ENCODE data around the gene BECN2.

DNA sequence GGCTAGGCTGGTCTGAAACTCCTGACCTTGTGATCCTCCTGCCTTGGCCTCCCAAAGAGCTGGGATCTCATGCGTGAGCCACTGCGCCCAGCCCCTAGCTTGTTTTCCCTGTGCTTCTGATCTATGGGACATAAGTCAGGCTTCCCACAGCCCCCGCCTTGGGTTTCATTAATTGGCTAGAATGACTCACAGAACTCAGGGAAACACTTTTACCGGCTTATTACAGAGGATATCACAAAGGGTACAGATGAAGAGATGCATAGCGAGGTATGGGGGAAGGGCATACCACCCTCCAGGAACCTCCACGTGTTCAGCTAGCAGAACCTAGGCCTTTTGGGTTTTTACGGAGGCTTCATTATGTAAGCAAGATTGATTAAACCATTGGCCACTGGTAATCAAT lies 42.9 kb downstream of the BECN2 start:
- TF ChIP-seq, protein P1, sequence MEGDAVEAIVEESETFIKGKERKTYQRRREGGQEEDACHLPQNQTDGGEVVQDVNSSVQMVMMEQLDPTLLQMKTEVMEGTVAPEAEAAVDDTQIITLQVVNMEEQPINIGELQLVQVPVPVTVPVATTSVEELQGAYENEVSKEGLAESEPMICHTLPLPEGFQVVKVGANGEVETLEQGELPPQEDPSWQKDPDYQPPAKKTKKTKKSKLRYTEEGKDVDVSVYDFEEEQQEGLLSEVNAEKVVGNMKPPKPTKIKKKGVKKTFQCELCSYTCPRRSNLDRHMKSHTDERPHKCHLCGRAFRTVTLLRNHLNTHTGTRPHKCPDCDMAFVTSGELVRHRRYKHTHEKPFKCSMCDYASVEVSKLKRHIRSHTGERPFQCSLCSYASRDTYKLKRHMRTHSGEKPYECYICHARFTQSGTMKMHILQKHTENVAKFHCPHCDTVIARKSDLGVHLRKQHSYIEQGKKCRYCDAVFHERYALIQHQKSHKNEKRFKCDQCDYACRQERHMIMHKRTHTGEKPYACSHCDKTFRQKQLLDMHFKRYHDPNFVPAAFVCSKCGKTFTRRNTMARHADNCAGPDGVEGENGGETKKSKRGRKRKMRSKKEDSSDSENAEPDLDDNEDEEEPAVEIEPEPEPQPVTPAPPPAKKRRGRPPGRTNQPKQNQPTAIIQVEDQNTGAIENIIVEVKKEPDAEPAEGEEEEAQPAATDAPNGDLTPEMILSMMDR (IDR thresholded peaks at IDR 0.05; ENCODE audit: insufficient read depth, low read length, poor library complexity, severe bottlenecking) = no peak
- no peak for TF ChIP-seq EZH2phosphoT487 (conservative IDR thresholded peaks at IDR 0.05; ENCODE audit: low read length)
